ENCODE measurements around the gene FHIT.

- TF ChIP-seq RAD21 (IDR thresholded peaks at IDR 0.05; ENCODE audit: low read length) (no peak), RFX5 (IDR thresholded peaks at IDR 0.05; ENCODE audit: low read depth, low read length) (no peak), POLR2A (IDR thresholded peaks at IDR 0.05; ENCODE audit: low read depth, low read length) (no peak)
These were observed 242.3 kb downstream of the FHIT start for GRCh38 chr3:61008998-61009380.
